Neural cell (in vitro differentiated cells): ENCODE results near the gene FYN.

Experiments used
- CTCF ChIP-seq: fragments of 450-650 bp; IDR thresholded peaks from 2 replicates; pipeline ENCODE4 v1.5.1; 2014; ENCODE audit warnings: antibody characterized with exemption, mild to moderate bottlenecking, moderate library complexity; ENCODE audit not compliant: poor library complexity, severe bottlenecking
- EP300 ChIP-seq: fragments of 450-650 bp; conservative IDR thresholded peaks from 2 replicates; pipeline ENCODE4 v1.6.1; 2014; ENCODE audit warnings: antibody characterized with exemption, mild to moderate bottlenecking, moderate library complexity; ENCODE audit not compliant: poor library complexity, severe bottlenecking
- EZH2 ChIP-seq: fragments of 200-600, 300-800 bp; shearing (Covaris generic), sonication (generic); IDR thresholded peaks from 2 replicates; pipeline ENCODE4 v1.6.1; 2014; ENCODE audit warnings: antibody characterized with exemption, low read length, borderline replicate concordance, mild to moderate bottlenecking; ENCODE audit not compliant: insufficient read depth, poor library complexity, severe bottlenecking
- MXI1 ChIP-seq: fragments of 450-650 bp; conservative IDR thresholded peaks from 2 replicates; pipeline ENCODE4 v1.6.1; 2014; ENCODE audit warnings: antibody characterized with exemption, mild to moderate bottlenecking; ENCODE audit not compliant: poor library complexity, severe bottlenecking
- POLR2AphosphoS5 ChIP-seq: IDR thresholded peaks from 2 replicates; pipeline ENCODE4 v1.6.1; 2012
- REST ChIP-seq: IDR thresholded peaks from 2 replicates; pipeline ENCODE4 v1.6.1; 2012; ENCODE audit warnings: borderline replicate concordance
- SMC3 ChIP-seq: fragments of 450-650 bp; conservative IDR thresholded peaks from 2 replicates; pipeline ENCODE4 v1.6.1; 2014; ENCODE audit warnings: antibody characterized with exemption, mild to moderate bottlenecking, moderate library complexity; ENCODE audit not compliant: poor library complexity

- TF ChIP-seq EP300: no peak
- TF ChIP-seq POLR2AphosphoS5: no peak
- TF ChIP-seq EZH2: no peak
- no peak for TF ChIP-seq CTCF
- no peak for TF ChIP-seq REST
- no peak for TF ChIP-seq SMC3
- no peak for TF ChIP-seq MXI1
Measured at GRCh38 chr6:111737065-111737521, 136.2 kb downstream of the FYN start.
